Forelimb muscle (tissue), 1 donor: ENCODE measurements around the gene GANC. TPM values are rescaled to one million over a fixed set of nuclear protein-coding genes. Genes with fewer than 3 reads are reported as not detected.
A peak's percentile ranks its signal among the peaks of the same experiment; 100 is the strongest.
"Not testable (repeated sequence)": the region's sequence is repeated elsewhere in the genome, so short reads cannot be mapped to it uniquely, and the experiment has no call there.

Source experiments
- DNase-seq: peaks from one replicate; pipeline ENCODE4 v3.0.0-alpha.2; 2013; ENCODE audit warnings: low read depth
- polyA plus RNA-seq: library from polyadenylated mRNA; unstranded; fragments of 120-200 nt; gene quantifications from one replicate; pipeline ENCODE4 v1.2.1, GENCODE V29; 2013; ENCODE audit not compliant: insufficient read length

Gene GANC, protein sequence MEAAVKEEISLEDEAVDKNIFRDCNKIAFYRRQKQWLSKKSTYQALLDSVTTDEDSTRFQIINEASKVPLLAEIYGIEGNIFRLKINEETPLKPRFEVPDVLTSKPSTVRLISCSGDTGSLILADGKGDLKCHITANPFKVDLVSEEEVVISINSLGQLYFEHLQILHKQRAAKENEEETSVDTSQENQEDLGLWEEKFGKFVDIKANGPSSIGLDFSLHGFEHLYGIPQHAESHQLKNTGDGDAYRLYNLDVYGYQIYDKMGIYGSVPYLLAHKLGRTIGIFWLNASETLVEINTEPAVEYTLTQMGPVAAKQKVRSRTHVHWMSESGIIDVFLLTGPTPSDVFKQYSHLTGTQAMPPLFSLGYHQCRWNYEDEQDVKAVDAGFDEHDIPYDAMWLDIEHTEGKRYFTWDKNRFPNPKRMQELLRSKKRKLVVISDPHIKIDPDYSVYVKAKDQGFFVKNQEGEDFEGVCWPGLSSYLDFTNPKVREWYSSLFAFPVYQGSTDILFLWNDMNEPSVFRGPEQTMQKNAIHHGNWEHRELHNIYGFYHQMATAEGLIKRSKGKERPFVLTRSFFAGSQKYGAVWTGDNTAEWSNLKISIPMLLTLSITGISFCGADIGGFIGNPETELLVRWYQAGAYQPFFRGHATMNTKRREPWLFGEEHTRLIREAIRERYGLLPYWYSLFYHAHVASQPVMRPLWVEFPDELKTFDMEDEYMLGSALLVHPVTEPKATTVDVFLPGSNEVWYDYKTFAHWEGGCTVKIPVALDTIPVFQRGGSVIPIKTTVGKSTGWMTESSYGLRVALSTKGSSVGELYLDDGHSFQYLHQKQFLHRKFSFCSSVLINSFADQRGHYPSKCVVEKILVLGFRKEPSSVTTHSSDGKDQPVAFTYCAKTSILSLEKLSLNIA (N-terminal part only)
- polyA plus RNA-seq = 14.9 TPM

DNA sequence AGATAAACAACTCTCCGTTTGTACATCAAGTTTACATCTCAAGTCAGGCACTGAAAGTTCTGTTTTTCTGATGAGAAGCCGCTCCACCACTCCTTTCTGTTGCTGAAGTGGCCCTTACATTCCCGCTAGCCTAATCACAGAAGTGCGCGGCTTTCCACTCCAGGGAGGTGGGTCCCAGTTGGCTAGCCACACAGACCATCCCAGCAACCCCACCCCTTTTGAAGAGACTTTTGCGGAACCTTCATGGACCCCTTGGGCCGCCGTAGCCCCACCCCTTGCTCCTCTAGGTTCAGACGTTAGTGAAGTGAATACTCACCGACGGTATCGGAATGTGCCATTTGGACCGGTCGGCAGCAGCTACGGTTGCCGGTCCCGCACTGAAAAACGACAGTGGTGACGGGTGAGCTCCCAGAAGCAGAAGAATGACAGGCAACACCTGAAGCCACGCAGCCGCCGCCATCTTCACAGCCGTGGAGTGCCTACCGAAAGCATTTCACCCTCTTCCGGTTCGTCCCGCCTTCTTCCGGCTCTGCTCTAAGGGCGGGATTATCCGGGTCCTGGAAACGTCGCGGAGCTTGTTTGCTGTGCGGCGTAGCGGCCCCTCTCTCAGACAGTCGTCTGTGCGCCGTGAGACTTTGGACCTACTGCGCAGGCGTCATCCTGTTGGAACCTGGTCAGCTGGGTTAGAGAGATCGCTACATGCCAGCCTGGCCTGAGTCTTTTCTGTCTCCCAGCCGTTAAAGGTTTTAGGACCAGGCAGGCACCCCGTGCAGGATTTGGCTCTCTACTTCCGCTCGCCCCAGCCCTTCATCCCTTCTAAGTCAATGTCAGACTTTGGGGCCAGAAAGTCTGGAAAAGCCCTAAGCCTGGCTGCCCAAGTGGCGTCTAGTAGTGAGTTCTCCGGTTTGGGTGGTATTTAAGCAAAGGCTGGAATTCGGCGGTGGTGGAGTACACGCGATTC, at the start of gene GANC, which contains the start of gene TMEM87A:
Gene GANC (plus strand): TSS at position 263 of the 961 bp plus-strand sequence. CDS start 1,281 bp downstream, outside the sequence.
Gene TMEM87A (minus strand): TSS at position 495 of the 961 bp plus-strand sequence. CDS start 35 bp downstream, at position 460.
- peak; percentile 98 for DNase-seq

DNA sequence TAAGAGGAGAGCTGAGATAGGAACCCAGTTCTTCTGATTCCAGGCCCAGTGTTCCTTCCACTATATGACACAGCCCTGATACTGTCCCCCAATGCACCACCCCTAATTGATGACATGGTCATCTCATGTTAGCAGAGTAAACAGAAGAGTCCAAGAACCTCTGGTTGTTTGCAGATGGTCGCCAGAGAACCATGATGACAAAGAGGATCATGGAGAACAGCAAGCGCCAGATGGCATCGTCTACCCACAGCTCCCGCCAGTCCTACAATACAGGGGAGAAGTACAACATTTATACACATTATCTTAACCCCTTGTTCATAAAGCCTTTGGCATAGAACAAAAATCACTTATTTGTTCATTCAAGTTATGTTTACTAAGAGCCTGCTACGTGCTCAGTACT, 46.4 kb upstream of the GANC start:
- no peak for DNase-seq

DNA sequence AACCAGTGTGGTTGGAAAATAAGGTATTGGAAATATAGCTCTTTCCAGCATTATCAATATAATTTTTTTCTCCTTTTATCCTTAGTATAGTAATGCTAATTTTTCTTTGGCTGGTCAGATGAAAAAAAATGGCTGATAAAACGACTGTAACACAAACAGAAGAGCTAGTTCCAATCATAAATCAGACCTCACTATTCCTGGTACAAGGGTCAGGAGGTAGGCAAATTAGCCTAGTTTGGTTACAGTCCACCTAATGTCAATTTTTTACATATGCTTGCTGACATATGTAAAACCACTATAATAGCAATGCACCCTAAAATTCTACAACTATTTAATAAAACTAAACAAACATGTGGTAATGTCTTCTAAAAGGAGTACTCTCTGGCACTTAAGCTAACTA, 45.0 kb upstream of the GANC start:
- DNase-seq = no peak

DNA sequence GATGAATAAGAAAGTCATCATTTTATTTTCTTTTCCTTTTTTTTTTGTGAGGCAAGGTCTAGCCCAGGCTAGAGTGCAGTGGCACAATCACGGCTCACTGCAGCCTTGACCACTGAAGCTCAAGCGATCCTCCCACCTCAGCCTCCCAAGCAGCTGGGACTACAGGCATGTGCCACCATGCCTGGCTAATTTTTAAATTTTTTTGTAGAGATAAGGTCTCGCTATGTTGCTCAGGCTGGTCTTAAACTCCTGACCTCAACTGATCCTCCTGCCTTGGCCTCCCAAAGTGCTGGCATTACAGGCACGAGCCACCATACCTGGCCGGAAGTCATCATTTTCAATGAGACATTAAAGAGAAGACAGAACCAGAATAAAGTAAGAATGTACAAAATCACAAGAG, 44.0 kb upstream of the GANC start:
- DNase-seq = not testable (repeated sequence)

DNA sequence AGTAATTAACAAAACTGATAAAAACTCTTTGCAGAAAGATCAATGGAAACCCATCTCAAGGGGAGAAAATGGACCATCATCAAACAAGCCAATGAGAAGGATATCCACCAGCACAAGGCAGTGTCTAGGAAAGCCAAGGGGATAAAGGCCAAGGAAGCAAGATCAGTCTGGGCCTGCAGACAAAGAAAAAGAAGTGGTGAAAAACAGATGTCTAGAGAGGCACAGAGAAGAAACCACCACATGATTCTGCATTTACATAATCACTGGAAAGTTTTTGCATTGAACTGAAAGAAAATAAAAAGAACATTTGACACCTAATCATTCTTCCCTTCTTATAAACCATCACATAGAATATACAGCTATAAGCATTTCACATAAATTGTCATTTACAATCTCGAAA, 41.9 kb upstream of the GANC start:
- no peak for DNase-seq

DNA sequence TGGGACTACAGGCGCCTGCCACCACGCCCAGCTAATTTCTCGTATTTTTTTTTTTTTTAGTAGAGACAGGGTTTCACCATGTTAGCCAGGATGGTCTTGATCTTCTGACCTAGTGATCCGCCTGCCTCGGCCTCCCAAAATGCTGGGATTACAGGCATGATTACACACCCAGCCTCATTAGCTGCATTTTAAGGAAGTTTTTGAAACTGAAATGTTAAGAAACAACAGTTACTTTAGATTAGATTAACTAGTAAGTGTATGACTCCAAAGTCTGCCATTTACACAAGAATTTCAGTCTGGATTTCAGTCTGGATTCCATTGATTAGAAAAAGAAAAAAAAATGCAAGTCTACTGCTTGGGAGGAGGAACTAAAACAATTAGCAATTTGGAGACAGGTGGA, 40.4 kb upstream of the GANC start:
- no peak for DNase-seq

DNA sequence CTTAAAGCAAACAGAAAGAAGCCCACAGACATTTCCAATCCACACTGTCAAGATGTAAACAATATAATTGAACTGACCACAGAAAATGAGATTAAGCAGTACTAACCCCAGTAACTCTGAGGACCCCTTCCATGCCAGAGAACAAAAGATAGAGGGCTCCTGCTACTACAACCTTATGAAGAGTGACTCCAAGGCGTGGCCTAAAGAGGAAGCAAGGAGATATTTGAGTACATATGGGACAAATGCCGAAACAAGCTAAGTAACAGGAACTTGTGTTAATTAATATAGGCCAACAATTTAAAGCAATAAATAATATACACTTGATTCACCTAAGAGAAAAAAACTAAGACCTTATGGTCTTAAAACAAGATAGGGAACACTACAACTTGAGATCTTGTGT, 39.9 kb upstream of the GANC start:
- no peak for DNase-seq

DNA sequence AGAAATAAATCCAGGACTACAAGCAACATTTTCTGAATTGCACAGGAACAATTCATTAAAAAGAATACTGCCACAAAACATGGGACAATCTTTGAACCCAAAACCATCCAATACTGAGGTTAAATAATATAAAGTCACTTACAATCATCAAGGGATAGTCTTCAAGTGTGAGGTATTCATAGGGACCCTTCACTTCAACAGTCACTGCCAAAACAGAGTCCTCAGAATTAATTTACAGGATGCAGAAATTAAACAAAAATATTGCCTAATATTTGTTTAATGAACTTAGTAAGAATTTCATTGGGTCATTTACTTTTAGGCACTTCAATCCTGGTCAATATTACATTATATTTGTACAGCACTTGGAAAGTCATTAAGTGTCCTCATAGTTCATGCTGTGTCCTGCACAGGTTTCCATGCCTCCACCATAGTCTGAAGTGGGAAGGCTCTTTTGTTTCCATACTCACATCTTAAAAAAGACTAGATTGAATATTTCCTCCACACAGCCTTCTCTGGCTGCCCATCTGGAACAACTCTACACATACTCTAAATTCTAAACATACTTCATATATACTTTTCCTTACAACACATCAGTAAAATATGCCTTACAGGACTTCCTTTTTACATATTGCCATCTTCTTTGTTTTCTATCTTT, 33.3 kb upstream of the GANC start:
- DNase-seq = no peak

DNA sequence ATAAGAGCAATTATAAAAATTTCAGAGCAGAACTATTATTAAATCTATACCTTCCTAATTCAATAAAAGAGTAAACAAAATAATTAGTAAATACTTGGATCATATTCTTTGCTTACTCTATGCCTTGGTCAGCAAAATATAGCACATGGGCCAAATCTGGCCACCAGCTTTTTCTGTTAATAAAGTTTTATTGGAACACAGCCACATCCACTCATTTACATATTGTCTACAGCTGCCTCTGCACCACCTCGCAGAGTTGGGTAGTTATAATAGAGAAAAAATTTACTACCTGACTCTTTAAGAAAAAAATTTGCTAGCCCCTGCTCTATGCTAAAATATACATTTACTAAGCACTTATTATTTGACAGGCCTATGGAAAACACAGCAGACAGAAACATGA, 32.2 kb upstream of the GANC start:
- no peak for DNase-seq

DNA sequence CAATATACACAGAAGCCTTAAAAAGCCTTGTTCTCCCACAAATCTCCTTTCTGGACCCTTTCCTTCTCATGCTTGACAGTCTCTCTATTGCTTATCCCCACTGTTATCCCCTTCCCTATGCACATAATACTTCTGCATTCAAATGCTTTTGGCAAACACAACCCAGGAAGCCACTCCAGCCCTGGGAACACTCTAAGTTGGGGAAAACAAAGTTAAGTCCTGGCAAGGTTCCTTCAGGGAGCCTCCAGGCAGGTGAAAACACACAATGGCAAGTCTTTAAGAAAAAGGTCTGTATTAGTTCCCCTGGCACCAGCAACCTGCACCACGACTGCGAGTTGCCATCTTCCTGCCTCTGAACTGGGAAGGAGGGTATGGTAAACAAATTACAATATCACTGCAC, 19.7 kb upstream of the GANC start:
- no peak for DNase-seq

DNA sequence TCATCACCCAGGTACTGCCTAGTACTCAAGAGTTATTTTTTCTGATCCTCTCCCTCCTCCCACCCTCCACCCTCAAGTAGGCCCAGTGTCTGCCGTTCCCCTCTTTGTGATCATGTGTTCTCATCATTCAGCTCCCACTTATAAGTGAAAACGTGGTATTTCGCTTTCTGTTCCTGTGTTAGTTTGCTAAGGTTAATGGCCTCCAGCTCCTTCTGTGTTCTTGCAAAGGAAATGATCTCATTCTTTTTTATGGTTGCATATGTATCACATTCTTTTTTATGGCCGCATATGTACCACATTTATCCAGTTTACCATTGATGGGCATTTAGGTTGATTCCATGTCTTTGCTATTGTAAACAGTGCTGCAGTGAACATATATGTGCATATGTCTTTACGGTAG, 8.2 kb upstream of the GANC start:
- DNase-seq = no peak

DNA sequence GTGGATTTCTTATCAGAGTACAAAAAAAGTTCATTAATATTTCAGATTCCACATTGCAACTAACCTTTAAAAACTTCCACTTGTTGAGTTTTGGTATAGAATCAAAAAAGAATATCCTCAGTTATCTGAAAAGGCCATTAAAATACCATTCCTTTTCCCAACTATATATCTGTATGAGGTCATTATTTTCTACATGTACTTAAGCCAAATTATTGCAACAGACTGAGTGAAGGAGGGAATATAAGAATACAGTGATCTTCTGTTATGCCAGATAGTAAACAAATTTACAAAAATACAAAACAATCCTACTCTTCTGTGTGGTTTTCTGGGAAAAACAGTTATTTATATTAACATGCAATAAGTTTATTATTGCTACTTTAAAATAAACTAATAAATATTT, 5.7 kb upstream of the GANC start:
- DNase-seq = no peak

DNA sequence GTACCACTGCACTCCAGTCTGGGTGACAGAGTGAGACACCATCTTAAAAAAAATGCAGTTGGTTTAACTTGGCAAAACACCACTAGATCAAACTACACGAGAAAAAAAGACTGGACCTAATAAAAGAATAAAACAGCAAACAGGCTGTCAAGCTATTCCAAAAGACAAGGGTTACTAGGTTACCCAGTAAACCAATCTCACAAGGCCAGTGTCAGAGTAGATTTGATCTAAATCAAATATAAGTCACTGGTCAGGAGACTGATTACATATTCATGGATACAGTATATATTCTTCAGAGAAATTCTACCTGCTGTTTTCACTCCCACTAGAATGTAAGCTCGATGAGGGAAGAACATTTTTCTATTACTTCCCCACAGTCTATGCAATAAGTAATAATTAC, 2.5 kb upstream of the GANC start:
- DNase-seq = no peak

DNA sequence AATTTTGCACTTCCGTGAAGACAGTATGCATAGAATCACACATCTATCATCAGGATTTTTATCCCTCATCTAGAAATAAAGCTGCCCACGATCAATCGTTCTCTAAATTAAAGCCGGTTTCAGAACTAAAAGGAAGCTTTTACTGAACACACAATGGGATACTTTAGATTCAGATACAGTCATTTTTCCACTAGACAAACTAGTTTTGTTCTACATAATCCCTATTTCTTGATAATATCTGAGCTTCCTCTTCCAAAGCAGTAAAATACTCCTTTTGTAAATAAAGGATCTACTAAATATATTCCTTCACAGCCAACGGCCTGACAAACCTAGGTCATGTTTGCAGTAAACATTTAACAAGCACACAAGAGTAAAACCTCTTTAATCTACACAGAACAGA, 2.0 kb upstream of the GANC start:
- no peak for DNase-seq

DNA sequence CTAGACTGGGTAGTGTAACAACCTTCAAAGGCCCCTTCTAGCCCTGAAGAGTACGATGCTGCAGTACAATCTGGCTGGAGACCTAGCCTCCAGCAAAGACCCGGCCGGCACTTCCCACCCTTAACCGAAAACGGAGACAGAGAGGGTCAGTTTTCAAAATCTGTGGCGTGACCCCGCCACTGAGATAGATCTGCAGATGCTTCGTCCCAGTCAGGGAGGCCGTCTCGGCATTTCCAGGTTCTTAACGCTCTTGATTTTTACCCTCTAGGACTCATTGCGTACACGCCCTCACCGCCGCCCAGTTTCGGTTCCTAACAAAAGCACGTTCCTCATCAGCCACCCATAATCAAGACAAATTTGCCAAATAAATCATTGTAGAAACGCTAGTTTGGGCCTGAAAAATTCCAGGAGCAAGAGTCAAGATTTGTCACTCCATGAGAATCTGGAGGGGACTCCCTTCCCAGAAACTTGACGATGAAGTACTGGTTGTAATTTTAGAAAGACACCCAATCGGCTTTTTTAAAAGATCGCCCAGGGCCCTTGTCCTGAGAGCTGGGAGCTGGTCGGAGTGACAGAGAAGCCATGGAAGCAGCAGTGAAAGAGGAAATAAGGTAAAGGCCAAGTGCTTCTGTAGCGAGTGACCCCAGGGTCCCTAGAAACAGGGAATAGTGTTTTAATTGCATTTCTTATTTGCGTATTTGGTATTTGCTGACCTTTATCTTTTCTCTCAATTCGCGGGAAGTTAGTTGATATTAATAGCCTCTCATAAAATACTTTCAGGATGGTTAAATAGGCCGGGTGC, 1.1 kb downstream of the GANC start:
- DNase-seq = peak; percentile 25

DNA sequence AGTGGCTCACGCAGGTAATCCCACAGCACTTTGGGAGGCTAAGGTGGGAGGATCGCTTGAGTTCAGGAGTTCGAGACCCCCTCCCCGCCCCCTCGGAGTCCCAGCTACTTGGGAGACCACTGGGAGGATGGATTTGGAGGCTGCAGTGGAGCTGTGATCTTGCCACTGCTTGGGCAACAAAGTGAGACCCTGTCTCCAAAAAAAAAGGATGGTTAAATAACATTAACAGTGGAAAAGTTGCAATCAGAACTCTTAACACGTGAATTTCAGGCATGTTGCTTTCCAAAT, 1.6 kb downstream of the GANC start:
- no peak for DNase-seq

DNA sequence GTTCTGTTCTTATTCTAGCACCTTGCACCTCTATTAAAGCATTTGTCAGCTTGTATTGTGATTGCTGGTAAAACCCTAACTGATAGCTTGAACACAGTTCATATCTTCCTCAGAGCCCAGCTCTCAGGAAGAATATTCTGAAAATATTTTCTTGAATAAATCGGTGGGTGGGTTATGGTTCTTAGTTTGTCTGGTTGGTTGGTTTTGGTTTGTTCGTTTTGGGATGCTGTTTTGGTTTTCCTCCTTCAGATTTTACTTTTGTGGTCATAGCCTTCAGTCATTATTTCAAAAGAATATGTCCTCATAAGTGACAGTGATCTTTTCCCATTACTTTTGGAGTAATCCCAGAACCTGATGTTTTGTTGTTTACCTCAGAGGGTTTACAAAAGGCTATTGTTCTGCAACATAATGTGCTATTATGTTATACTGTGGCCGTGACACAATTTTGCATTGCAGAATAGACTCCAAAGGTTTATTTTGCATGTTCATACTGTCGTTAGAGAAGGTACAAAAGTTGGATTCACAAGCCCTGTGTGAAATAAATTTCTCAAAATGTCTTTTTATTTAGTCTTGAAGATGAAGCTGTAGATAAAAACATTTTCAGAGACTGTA, 2.9 kb downstream of the GANC start:
- DNase-seq = no peak

DNA sequence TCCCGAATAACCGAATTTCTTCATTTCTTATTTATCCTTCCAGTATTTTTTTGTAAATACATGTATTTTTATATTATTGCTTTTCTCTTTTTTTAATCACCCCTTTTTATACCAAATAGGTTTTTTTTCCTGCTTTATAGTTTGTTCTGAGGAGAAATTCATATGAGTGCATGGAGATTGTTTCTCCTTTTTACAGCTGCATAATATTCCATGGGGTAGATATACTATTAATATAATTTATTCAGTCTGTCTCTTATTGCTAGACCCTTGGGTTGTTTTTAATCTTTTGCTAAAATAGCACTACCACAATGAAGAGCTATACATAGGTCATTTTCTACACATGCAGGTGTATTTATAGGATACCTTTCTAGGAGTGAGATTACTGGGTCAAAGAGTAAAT, 3.8 kb downstream of the GANC start:
- DNase-seq = no peak

DNA sequence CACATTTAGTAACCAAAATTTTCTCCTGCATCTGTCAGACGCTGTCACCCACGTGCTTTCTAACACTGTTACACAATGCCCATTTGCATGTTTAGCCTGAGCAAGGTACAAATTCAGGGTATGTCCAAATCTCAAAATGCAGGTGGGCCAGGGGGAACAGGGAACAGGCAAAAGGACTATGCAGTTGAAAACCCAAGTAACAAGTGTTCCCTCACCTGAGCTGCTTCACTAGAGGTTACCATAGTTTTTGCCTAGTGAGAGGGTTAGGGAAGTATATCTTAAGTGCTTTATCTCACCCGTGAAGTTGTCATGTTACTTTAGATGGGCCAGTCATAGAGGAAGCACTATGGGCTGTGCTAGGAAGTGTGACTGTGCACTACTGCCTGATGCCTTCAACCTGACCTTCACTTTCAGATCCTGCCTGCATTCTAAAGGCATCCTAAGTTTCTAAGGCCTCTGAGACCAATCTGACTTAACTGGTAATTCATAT, 6.3 kb downstream of the GANC start:
- DNase-seq = no peak

DNA sequence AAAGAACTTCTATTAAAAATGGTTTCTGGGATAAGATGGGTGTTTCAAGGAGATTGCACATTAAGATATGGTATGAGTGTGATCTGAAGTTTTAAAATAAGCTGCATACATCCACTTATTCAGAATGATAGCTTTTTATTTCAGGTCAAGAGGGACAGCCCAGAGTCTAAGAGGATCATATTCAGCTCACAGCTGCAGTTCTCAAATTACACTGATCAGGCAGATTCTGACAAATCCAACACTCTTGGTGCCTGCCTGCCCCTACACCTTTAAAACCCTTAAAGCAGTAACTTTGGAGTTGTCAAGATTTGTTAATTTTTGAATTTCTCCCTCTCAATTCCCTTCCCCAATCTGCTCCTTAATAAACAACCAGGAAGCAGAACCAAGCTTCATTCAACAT, 9.3 kb downstream of the GANC start:
- no peak for DNase-seq
